HG03139 (cell line): Measurements from ENCODE around the gene MFSD11.
"Not testable (repeated sequence)": the region's sequence is repeated elsewhere in the genome, so short reads cannot be mapped to it uniquely, and the experiment has no call there.

Source experiments
- ATAC-seq: cut with Tn5 transposase; IDR thresholded peaks from one replicate; pipeline ENCODE4 v1.9.1; 2021; ENCODE audit not compliant: unreplicated experiment

The MFSD11 gene

DNA sequence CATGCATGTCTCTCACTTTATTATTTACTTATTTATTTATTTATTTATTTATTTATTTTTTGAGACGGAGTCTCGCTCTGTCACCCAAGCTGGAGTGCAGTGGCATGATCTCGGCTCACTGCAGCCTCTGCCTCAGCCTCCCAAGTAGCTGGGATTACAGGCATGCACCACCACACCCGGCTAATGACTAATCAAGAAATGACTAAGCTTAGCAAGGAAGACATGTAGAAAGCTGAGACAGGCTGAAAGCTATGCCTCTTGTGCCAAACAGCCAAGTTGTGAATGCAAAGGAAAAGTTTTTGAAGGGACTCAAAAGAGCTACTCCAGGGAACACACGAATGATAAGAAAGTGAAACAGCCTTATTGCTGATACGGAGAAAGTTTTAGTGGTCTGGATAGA is 7.9 kb downstream of the MFSD11 start:
- not testable (repeated sequence) for ATAC-seq

DNA sequence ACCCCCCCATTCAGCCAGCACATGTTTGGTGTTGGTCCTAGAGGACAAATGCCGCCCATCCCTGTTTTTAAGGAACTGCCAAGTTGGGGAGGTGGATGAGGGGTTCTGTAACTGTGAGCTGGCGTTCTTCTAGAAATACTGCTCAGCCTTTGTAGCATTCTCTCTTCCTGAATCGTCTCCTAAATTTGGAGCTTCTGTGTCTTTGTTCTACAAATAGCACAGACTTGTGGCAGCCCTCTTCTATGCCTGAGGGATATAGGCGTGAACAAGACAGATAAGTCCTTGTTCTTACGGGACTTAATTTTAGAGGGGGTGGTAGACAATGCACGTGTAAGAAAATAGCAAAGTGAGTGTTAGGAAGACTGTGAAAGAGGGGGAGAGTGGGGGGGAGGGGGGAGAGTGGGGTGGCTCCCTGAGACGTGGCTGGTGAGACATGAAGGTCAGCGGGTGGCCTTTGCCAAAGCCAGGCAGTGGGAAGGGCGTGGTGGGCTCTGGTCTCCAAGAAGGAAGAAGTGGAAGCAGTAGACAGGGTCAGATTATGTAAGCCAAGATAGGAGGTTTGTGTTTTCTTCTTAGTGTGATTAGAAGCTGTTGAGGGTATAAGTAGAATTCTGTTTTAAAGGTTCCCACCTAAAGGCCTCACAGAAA is 9.9 kb downstream of the MFSD11 start:
- no peak for ATAC-seq

DNA sequence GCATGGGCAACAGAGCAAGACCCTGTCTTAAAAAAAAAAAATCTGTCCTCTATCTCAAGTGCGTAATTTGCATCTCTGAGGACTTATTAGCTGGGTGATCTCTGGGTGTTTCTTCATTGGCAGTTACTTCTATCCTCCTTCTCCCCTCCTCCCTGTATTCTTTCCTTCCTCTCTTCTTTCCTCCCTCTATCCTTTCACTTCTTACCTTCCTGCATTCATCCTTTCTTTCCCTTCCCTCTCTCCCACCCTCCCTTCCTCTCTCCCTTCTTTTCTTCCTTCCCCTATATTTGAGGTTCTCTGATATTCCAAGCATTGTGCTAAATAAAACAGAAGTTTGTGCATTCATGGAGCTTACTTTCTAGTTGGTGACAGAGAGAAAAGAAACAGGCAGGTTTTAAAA is 10.7 kb downstream of the MFSD11 start:
- ATAC-seq, result no peak

DNA sequence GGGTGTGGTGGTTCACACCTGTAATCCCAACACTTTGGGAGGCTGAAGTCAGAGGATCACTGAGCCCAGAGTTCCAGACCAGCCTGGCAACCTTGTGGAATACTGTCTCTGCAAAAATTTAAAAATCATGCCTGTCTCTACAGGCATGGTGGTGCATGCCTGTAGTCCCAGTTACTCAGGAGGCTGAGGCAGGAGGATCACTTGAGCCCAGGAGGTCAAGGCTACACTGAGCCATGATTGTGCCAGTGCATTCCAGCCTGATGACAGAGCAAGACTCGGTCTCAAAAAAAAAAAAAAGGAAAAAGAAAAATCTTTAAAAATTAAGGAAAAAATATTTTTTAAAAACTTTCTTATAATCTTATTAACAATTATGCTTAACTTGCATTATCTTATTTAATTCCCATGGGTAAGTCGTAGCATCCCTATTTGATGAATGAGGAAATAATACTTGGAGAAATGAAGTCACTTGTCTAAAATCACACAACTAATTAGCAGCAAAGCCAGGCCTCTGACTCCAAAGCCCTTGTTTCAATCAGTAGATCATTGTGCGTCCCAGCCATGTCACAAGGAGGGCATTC is 13.6 kb downstream of the MFSD11 start:
- ATAC-seq, result no peak

DNA sequence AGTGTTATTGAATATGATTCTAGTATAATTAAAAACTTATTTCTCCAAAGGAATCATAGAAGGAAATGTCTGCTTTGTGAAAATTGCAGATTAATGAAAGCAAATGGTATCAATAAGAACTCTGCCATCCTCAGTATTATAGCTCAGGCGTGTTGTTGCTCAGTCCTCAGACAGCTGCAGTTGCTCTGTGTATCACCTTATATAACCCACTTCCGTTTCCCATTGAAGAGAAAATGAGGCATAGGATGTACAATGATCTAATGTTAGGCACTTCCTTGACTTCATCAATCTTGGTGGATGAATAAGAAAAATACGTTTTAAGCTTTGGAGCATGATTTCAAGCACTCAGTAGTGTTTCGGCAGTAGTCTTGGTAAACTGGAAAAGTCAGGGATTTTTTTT is 14.1 kb downstream of the MFSD11 start:
- no peak for ATAC-seq

GRCh38 chr17:76753061-76753961 is 15.4 kb downstream of the MFSD11 start:
- ATAC-seq, result no peak

GRCh38 chr17:76755285-76755684 is 17.4 kb downstream of the MFSD11 start:
- ATAC-seq, result no peak

GRCh38 chr17:76757256-76757655 is 19.3 kb downstream of the MFSD11 start:
- ATAC-seq, result no peak

DNA sequence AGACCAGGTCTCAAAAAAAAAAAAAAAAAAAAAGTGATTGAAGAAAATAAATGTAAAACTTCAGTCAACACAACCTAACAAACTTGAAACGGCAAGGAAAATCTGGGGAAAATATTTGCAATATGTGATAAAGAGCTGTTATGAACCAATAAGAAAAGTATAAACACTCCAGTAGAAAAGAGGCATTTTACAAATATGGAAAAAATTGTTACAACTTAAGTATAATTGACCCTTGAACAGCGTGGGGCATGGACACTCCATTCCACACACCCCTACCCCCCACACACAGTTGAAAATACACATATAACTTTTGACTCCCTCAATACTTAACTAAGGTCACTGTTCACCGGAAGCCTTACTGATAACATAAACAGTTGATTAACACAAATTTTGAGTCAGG is 20.7 kb downstream of the MFSD11 start:
- ATAC-seq, result no peak

- ATAC-seq, result no peak
Observed at GRCh38 chr17:76772842-76773525, 35.1 kb downstream of the MFSD11 start.

GRCh38 chr17:76775021-76775600 is 37.2 kb downstream of the MFSD11 start:
- no peak for ATAC-seq

GRCh38 chr17:76781056-76781982 is 43.4 kb downstream of the MFSD11 start:
- no peak for ATAC-seq

DNA sequence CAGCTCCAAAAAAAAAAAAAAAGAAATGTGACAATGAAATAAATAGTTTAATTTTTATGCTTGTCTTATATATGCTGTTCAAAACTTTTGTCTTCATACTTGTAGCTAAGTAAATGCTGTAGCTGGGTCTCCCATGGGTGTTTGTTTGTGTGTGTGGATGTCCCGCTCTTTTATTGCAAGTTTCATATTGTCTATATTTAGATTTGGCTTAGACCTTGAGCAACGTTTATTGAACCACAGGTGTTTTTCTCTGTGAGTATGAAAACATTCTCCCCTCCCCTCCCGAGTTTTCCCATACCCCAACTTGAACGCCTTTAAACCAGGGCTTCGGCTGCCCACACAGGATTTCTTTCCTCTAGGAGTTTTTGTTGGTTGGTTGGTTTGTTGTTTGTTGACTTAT is 45.2 kb downstream of the MFSD11 start:
- ATAC-seq, result no peak

- ATAC-seq, result no peak
Observed at GRCh38 chr17:76784926-76785325, 47.0 kb downstream of the MFSD11 start.

GRCh38 chr17:76787866-76788265 is 49.9 kb downstream of the MFSD11 start:
- ATAC-seq, result not testable (repeated sequence)

GRCh38 chr17:76789235-76789788 is 51.4 kb downstream of the MFSD11 start:
- no peak for ATAC-seq

DNA sequence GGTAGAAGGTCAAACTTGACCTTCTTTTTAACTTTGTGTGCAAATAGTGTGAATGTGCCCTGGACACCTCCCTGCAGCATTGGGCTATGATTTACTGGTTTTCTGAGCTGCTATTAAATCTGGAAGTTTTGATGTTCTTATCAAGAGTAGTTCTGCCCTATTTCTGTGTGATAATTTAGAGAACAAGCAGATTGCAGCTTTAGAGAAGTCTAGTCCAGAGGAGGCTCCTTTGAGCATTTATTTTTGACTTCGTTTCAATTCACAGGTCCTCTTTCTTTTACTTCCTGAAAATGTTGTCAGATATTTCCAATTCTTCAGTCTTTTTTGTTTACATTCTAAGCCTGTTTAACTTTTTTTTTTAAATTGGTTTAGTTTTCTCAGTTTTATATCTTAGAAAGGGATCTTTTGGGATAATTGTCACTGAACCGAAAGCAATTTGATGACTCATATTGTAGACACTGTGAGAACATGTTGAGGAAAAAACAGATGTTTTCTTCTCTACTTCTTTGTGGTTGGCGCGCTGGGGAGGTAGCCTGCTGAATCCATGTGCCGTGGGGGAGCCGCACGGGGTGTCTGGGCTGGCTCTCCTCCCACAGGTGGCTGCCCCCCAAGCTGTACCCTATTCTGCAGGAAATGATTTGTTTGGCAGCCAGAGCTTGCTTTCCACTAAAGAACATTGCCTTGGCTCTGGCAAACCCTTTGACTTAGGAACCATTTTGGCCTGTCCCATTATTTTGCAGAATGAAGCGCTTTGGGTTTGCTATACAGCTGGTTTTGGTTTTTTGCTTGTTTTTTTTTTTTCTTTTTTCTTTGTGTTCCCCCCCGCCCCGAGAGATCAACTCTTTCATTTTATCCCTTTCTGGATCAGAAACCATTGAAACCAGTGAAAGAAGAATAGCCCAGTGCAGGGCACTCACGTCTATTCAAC is 53.4 kb downstream of the MFSD11 start:
- ATAC-seq, result no peak

DNA sequence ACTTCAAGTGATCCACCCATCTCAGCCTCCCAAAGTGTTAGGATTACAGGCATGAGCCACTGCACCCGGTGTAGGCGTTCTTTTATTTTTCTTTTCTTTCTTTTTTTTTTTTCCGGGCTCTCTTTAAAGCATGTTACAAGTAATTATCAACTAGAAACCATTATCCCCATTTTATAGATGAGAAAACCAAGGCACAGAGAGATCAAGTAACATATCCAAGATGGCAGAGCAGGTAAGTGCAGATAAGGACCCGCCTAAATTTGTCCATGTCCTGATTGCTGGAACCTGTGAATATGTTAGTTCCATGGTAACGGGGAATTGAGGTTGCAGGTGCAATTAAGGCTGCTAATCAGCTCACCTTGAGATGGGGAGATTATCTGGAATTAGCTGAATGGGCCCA is 54.4 kb downstream of the MFSD11 start:
- no peak for ATAC-seq

DNA sequence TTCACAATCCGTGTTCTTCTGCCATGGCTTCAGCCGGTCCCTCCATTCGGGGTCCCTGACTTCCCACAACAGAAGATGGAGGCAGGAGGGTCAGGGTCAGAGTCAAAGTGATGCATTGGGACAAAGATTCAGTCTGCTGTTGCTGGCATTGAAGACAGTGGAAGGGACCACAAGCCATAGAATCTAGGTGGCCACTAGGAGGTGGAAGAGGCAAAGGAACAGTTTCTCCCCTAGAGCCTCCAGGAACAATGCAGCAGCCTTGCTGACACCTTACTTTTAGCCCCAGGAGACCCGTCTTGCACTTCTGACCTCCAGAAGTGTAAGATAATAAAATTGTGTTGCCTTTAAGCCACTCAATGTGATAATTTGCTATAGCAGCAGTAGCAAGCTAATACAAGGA is 55.9 kb downstream of the MFSD11 start:
- no peak for ATAC-seq
